Ovary (tissue), 9 donors: ENCODE data around the gene RARRES2. TPM values are rescaled to one million over a fixed set of nuclear protein-coding genes. Genes with fewer than 3 reads are reported as not detected.

Experiments used
- DNase-seq, 5 donors: peaks; one replicate each; pipeline ENCODE4 v3.0.0-alpha.2; 2019 to 2020
- H3K27ac ChIP-seq, 2 donors: fragments of 200-600 bp; one replicate each; pipeline versions ENCODE4 v1.5.1 to v1.8.0; 2019 to 2022
- H3K27me3 ChIP-seq: fragments of 200-600 bp; one replicate; pipeline ENCODE4 v1.8.0; 2022
- H3K36me3 ChIP-seq: fragments of 200-600 bp; sonication (generic); one replicate; pipeline ENCODE4 v1.5.1; 2019
- H3K4me1 ChIP-seq: one replicate; pipeline ENCODE4 v1.8.1; 2013; ENCODE audit warnings: mild to moderate bottlenecking, moderate library complexity; ENCODE audit not compliant: insufficient read depth
- H3K4me3 ChIP-seq: fragments of 200-600 bp; sonication (generic); one replicate; pipeline ENCODE4 v1.5.1; 2017
- H3K9me3 ChIP-seq, 2 donors: fragments of 200-600 bp in 1 of 2; sonication (generic) in 1 of 2; one replicate each; pipeline versions ENCODE4 v1.5.1 to v1.8.1; 2013 to 2019; ENCODE audit warnings: mild to moderate bottlenecking in 1 of 2, moderate library complexity in 1 of 2
- EP300 ChIP-seq: sonication (generic); formaldehyde crosslinking; IDR thresholded peaks from one replicate; pipeline ENCODE4 v1.6.1; 2017; ENCODE audit warnings: antibody characterized with exemption
- POLR2A ChIP-seq: fragments of 450-650 bp; IDR thresholded peaks from one replicate; pipeline ENCODE4 v1.6.1; 2017; ENCODE audit warnings: antibody characterized with exemption, mild to moderate bottlenecking, moderate library complexity
- WGBS, 3 donors: extraction: QIAGEN DNeasy Blood & Tissue Kit in 1 of 3; methylation state at CpG; one replicate each; pipeline versions ENCODE4 v1.1.5 to v1.1.7; 2013 to 2017; 5-methylcytosine and 5-hydroxymethylcytosine counted together
- intact Hi-C, 4 donors: fragments of 100-400 bp; cut with DNase I; formaldehyde crosslinking; loops; one replicate each; pipeline versions ENCODE4 v1.11.0 to v1.15.1; 2022 to 2023
- polyA plus RNA-seq, 2 donors: library from polyadenylated mRNA; stranded (reverse); fragments of 200-250 nt in 1 of 2; fragments of 350-450 nt in 1 of 2; fragmentation: Illumina TruSeq in 1 of 2; extraction: RNeasy Lipid Tissue Mini Kit (QIAGEN cat#74804) in 1 of 2; gene quantifications; one replicate each; pipeline ENCODE4 v1.2.3, GENCODE V29; 2013 to 2014
- total RNA-seq, 7 donors: library from RNA; depleted of rRNA in 2 of 7; stranded (reverse); fragments of >200 nt in 2 of 7; fragmentation: NEBNext Ultra II Directional in 3 of 7; extraction: Animal tissue kit (Norgen Biotek cat#: 25700) in 3 of 7; gene quantifications; one replicate each; pipeline versions ENCODE4 v1.1.0 to v1.2.4, GENCODE V29; 2016 to 2023
- TF ChIP-seq, protein P1 (sequence below), 3 donors: fragments of 450-650 bp in 2 of 3; fragments of 200-600 bp in 1 of 3; IDR thresholded peaks; one replicate each; pipeline versions ENCODE4 v1.5.1 to v1.8.0; 2016 to 2022; ENCODE audit warnings: antibody characterized with exemption in 3 of 3, mild to moderate bottlenecking in 1 of 3
- donor health status: DM: no; HTN: no; CAD: no; lungs with moderate emphysema.
- donor health status: DM: no; HTN: no; CAD: no.
- donor health status: Bipolar disorder and iron deficiency.
- donor health status: DM: yes; HTN: yes; CAD: no.
- donor health status: DM: no; HTN: no; CAD: no.
- donor health status: DM: yes; HTN: yes; CAD: no.

Gene RARRES2
- total and polyA plus RNA-seq, 9 donors, result 92.5 to 761 (median 518) TPM

DNA sequence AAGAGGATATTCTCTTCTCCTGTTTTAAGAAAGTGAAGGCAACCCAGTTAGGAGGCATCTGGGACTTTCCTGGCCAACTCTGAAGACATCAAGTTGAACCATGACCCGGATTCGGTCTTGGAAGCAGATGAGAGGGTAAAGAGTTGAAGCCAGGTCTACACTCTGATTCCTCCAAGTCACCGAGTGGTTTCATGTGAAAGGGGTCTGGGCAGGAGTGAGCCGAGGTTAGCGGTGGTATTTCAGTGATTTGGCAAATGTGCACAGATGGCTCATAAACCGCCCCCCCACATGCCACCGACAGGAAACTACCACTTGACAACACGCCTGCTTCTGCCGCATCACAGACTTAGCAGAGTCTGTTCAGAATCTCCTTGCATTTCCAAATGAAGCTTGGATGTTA, 15.8 kb upstream of the RARRES2 start:
- 65 to 73% (median 72%) methylated on average over 9 of the region's 9 CpGs for WGBS, 3 donors
- Histone ChIP-seq H3K9me3 (no peaks in the 10 kb centered on the region), H3K27me3 (no peaks in the 10 kb centered on the region), H3K4me3 (no peak overlapping the region), H3K36me3 (no peaks in the 10 kb centered on the region), H3K27ac (no peak overlapping the region), H3K4me1 (peaks cover 7% of the 10 kb centered on the region)
- intact Hi-C loops, result no loop called here
- DNase-seq, result no peak
- TF ChIP-seq EP300 (no peak), POLR2A (no peak)
- TF ChIP-seq, protein P1, sequence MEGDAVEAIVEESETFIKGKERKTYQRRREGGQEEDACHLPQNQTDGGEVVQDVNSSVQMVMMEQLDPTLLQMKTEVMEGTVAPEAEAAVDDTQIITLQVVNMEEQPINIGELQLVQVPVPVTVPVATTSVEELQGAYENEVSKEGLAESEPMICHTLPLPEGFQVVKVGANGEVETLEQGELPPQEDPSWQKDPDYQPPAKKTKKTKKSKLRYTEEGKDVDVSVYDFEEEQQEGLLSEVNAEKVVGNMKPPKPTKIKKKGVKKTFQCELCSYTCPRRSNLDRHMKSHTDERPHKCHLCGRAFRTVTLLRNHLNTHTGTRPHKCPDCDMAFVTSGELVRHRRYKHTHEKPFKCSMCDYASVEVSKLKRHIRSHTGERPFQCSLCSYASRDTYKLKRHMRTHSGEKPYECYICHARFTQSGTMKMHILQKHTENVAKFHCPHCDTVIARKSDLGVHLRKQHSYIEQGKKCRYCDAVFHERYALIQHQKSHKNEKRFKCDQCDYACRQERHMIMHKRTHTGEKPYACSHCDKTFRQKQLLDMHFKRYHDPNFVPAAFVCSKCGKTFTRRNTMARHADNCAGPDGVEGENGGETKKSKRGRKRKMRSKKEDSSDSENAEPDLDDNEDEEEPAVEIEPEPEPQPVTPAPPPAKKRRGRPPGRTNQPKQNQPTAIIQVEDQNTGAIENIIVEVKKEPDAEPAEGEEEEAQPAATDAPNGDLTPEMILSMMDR (IDR thresholded peaks at IDR 0.05), result no peak

DNA sequence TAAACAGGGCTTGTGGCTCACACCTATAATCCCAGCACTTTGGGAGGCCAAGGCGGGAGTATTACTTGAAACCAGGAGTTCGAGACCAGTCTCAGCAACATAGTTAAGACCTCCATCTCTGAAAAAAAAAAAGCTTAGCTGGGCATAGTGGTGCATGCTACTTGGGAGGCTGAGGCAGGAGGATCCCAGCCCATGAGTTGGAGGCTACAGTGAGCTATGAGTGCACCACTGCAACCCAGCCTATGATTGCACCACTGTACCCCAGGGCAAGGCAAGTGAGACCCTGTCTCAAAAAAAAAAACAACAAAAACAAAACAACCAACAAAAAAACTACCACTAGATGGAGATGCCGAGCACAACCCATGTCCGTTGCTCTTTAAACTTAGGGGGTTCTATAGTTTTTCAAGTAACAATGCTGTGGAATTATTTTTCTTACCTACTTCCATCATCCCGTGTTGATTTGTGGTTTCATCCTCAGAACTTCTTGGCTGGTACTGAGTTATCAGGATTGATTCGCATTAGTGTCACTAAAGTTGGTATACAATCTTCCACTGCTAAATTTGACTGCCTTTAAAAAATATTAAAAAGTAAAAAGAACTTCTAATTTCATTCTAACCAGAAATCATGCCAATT, 15.0 kb upstream of the RARRES2 start:
- no peaks in the 10 kb centered on the region for H3K9me3 ChIP-seq
- no peak overlapping the region for H3K27ac ChIP-seq
- intact Hi-C loops, result no loop called here
- no peak for TF ChIP-seq POLR2A
- TF ChIP-seq, protein P1 (IDR thresholded peaks at IDR 0.05), result peak; percentile 25 to 49 (median 42)
- H3K27me3 ChIP-seq, result no peaks in the 10 kb centered on the region
- H3K36me3 ChIP-seq, result no peaks in the 10 kb centered on the region
- no peak for DNase-seq
- H3K4me3 ChIP-seq, result no peak overlapping the region
- WGBS, 3 donors, result 28 to 37% (median 37%) methylated on average over 6 of the region's 6 CpGs
- peaks cover 7% of the 10 kb centered on the region for H3K4me1 ChIP-seq

DNA sequence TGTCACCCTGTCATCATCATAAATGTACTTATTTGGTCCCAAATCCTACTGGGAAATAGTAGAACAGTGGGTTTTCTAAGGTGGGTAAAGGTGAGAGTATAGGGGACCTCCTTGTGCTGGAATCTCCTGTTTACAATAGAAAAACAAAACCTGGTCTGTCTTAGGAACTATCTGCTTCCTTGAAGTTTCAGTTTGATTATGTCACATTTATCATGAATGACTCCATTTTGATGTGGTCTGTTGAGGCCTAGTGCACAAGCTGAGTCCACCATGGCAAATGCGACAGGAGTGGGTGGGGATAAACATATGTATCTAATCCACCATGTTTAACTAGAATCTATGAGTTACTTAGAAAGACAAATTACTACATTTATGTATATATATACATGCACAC, 14.2 kb upstream of the RARRES2 start:
- TF ChIP-seq, protein P1 (IDR thresholded peaks at IDR 0.05), result no peak
- TF ChIP-seq EP300 (no peak), POLR2A (no peak)

DNA sequence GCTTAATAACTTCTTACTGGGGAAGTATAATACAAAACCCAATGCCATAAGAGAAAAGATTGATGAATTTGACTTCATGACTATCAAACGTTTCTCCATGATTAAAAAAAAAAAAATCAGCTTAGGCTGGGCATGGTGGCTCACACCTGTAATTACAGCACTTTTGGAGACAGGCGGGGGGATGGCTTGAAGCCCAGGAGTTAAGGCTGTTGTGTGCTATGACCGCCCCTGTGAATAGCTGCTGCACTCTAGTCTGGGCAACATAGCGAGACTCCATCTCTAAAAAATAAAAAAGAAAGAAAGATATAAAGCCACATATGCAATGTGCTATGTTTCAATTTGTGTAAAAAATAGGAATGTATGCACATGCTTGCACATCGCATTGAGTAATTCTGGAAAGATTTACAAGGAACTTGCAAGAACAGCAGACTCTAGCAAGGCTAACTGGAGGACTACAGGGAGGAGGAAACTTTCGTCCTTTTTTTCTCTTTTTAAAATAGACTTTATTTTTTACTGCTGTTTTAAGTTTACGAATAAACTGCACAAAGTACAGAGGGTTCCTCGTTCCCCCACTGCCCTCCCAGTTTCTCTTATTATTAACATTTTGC, 10.3 kb upstream of the RARRES2 start:
- Histone ChIP-seq H3K27ac (no peak overlapping the region), H3K4me3 (no peak overlapping the region), H3K36me3 (no peaks in the 10 kb centered on the region), H3K4me1 (peaks cover 7% of the 10 kb centered on the region), H3K9me3 (no peaks in the 10 kb centered on the region), H3K27me3 (no peaks in the 10 kb centered on the region)
- TF ChIP-seq POLR2A, result no peak
- no peak for TF ChIP-seq EP300
- TF ChIP-seq, protein P1 (IDR thresholded peaks at IDR 0.05), result no peak
- 65 to 71% (median 66%) methylated on average over 8 of the region's 8 CpGs for WGBS, 3 donors
- no peak for DNase-seq
- intact Hi-C loops, result no loop called here

More for the DNA sequence above, 14.2 kb upstream of the RARRES2 start:
- no peak for DNase-seq
- H3K4me1 ChIP-seq, result peaks cover 7% of the 10 kb centered on the region
- WGBS, 3 donors, result 91 to 98% (median 91%) methylated on average over 1 of the region's 1 CpG
- H3K27me3 ChIP-seq, result no peaks in the 10 kb centered on the region
- H3K36me3 ChIP-seq, result no peaks in the 10 kb centered on the region
- H3K27ac ChIP-seq, result peak overlapping the region in 1 of 2 donors; percentile 3
- intact Hi-C loops, result no loop called here
- no peaks in the 10 kb centered on the region for H3K9me3 ChIP-seq
- H3K4me3 ChIP-seq, result no peak overlapping the region
